NT2/D1 (cell line): ENCODE data around the gene OBSCN.

Experiments used
- SUZ12 ChIP-seq: IDR thresholded peaks from 2 replicates; pipeline ENCODE4 v1.6.1; 2011; ENCODE audit not compliant: insufficient read length, insufficient read depth; ENCODE audit errors: extremely low read depth
- YY1 ChIP-seq: IDR thresholded peaks from 2 replicates; pipeline ENCODE4 v1.6.1; 2011; ENCODE audit not compliant: insufficient read length, insufficient read depth
- ZNF274 ChIP-seq: IDR thresholded peaks from 2 replicates; pipeline ENCODE4 v1.6.1; 2011; ENCODE audit warnings: mild to moderate bottlenecking, low read depth, low read length

DNA sequence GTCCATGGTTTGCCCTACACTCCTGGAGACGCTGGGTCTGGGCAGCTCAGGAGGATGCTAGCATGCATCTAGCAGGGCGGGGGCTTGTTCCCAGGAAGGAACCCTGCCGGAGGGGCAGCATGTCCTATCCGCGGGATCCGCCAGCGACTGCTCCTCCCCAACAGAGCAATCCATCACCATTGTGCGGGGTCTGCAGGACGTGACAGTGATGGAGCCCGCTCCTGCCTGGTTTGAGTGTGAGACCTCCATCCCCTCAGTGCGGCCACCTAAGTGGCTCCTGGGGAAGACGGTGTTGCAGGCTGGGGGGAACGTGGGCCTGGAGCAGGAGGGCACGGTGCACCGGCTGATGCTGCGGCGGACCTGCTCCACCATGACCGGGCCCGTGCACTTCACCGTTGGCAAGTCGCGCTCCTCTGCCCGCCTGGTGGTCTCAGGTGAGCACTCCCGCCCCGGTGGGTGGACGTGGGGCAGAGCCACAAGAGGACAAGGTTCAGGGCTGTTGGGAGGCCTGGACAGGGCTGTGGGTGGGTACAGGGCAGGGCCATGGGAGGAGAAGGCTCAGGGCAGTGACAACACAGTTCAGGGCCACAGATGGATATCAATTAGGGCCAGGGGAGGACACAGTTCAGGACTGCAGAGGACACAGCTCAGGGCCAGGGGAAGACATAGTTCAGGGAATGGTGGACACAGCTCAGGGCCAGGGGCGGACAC is 71.3 kb downstream of the OBSCN start:
- TF ChIP-seq SUZ12 (no peak), YY1 (no peak), ZNF274 (no peak)
